ENCODE data around the gene PFKFB2. TPM values are rescaled to one million over a fixed set of nuclear protein-coding genes. Genes with fewer than 3 reads are reported as not detected.

The PFKFB2 gene
- total and polyA plus RNA-seq, 2 donors (not counting 3 experiments of a cell fraction or from before 2014, with no cell fraction given), result 0.70 to 2.0 TPM

- H3K4me1 ChIP-seq (ENCODE audit: control insufficient read depth, extremely low read depth, insufficient read depth, low read length), result no peaks in the 10 kb centered on the region
- no peaks in the 10 kb centered on the region for H3K36me3 ChIP-seq (ENCODE audit: control insufficient read depth in 2 of 2, extremely low read depth in 1 of 2, insufficient read depth in 2 of 2, low read length in 2 of 2)
- H3K79me2 ChIP-seq (ENCODE audit: control insufficient read depth, insufficient read depth, low read length), result no peaks in the 10 kb centered on the region
- DNase-seq (ENCODE audit: low read depth, low spot score) (no peak), FAIRE-seq (no peak)
- POLR2A ChIA-PET, result no interaction called here
- no peak overlapping the region for H3K4me2 ChIP-seq (ENCODE audit: insufficient read depth, low read length)
- no peak overlapping the region for H3K9ac ChIP-seq (replicated peaks; ENCODE audit: extremely low read depth, insufficient read depth, low read length)
- intact Hi-C loops (cut with micrococcal nuclease), result no loop called here
- no peaks in the 10 kb centered on the region for H3K9me1 ChIP-seq (replicated peaks; ENCODE audit: control insufficient read depth, extremely low read depth, insufficient read depth, low read length)
- dilution Hi-C loops (cut with MboI; ENCODE audit: extremely low pct_ligation_motif_present, low sequenced_read_pairs), result no loop called here
- no peak overlapping the region for H2AFZ ChIP-seq (ENCODE audit: low read depth, low read length)
- H3K9me3 ChIP-seq (replicated peaks; ENCODE audit: control insufficient read depth, insufficient read depth, low read length), result no peaks in the 10 kb centered on the region
- no peak overlapping the region for H3K27ac ChIP-seq (ENCODE audit: insufficient read depth, low read depth, low read length)
- CTCF ChIA-PET, result interaction anchor here (1.4 kb wide), 1 partner anchor 13 kb away, joined by 4 read pairs; no protein-coding TSS in a partner anchor
- peaks cover 0 to 6% of the 10 kb centered on the region in 2 experiments for H3K27me3 ChIP-seq (ENCODE audit: control insufficient read depth in 2 of 2, insufficient read depth in 2 of 2, low read length in 2 of 2)
- H4K20me1 ChIP-seq (replicated peaks; ENCODE audit: control insufficient read depth, extremely low read depth, insufficient read depth, low read length), result no peaks in the 10 kb centered on the region
- H3K4me3 ChIP-seq (replicated peaks in 1 of 3; ENCODE audit: insufficient read depth in 1 of 3, low read depth in 1 of 3, low read length in 3 of 3), result no peak overlapping the region
- TF ChIP-seq EZH2 (IDR thresholded peaks at IDR 0.05; ENCODE audit: borderline replicate concordance, low read depth, low read length, severe bottlenecking), result no peak
- TF ChIP-seq, protein P1, sequence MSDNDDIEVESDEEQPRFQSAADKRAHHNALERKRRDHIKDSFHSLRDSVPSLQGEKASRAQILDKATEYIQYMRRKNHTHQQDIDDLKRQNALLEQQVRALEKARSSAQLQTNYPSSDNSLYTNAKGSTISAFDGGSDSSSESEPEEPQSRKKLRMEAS (IDR thresholded peaks at IDR 0.05; ENCODE audit: insufficient read depth, insufficient read length), result no peak
- BruUV-seq (replicated peaks), result no TSS peak
Observed at GRCh38 chr1:207102659-207103058, 49.6 kb downstream of the PFKFB2 start.

- dilution Hi-C loops (cut with MboI; ENCODE audit: extremely low pct_ligation_motif_present, low sequenced_read_pairs), result no loop called here
- ChIA-PET POLR2A (no interaction called here), CTCF (no interaction called here)
- H3K4me1 ChIP-seq (ENCODE audit: control insufficient read depth, extremely low read depth, insufficient read depth, low read length), result no peaks in the 10 kb centered on the region
- DNase-seq (ENCODE audit: low read depth, low spot score) (no peak), FAIRE-seq (no peak)
- TF ChIP-seq FOS (IDR thresholded peaks at IDR 0.05; ENCODE audit: borderline replicate concordance, insufficient read depth, low read length), result no peak
- TF ChIP-seq, protein P2, sequence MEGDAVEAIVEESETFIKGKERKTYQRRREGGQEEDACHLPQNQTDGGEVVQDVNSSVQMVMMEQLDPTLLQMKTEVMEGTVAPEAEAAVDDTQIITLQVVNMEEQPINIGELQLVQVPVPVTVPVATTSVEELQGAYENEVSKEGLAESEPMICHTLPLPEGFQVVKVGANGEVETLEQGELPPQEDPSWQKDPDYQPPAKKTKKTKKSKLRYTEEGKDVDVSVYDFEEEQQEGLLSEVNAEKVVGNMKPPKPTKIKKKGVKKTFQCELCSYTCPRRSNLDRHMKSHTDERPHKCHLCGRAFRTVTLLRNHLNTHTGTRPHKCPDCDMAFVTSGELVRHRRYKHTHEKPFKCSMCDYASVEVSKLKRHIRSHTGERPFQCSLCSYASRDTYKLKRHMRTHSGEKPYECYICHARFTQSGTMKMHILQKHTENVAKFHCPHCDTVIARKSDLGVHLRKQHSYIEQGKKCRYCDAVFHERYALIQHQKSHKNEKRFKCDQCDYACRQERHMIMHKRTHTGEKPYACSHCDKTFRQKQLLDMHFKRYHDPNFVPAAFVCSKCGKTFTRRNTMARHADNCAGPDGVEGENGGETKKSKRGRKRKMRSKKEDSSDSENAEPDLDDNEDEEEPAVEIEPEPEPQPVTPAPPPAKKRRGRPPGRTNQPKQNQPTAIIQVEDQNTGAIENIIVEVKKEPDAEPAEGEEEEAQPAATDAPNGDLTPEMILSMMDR (IDR thresholded peaks at IDR 0.05; ENCODE audit: extremely low read depth in 1 of 2, insufficient read depth in 1 of 2, low read depth in 1 of 2, low read length in 2 of 2), result no peak
- TF ChIP-seq, protein P1 (IDR thresholded peaks at IDR 0.05; ENCODE audit: insufficient read depth, insufficient read length), result no peak
- no peak for TF ChIP-seq GATA2 (IDR thresholded peaks at IDR 0.05; ENCODE audit: insufficient read depth, insufficient read length, low read depth, low read length)
- TF ChIP-seq POLR2A (IDR thresholded peaks at IDR 0.05; ENCODE audit: low read depth, low read length), result no peak
- TF ChIP-seq MYC (IDR thresholded peaks at IDR 0.05; ENCODE audit: low read depth, low read length), result no peak
- no peak for TF ChIP-seq EZH2 (IDR thresholded peaks at IDR 0.05; ENCODE audit: borderline replicate concordance, low read depth, low read length, severe bottlenecking)
- TF ChIP-seq JUN (IDR thresholded peaks at IDR 0.05; ENCODE audit: borderline replicate concordance, insufficient read depth, insufficient read length, low read depth), result no peak
- no peak for TF ChIP-seq POLR2AphosphoS5 (IDR thresholded peaks at IDR 0.05; ENCODE audit: insufficient read depth, low read depth, low read length)
- H3K27ac ChIP-seq (ENCODE audit: insufficient read depth, low read depth, low read length), result no peak within 1 kb of the TSS
- H2AFZ ChIP-seq (ENCODE audit: low read depth, low read length), result no peak within 1 kb of the TSS
- peaks cover 0 to 6% of the 10 kb centered on the region in 2 experiments for H3K27me3 ChIP-seq (ENCODE audit: control insufficient read depth in 2 of 2, insufficient read depth in 2 of 2, low read length in 2 of 2)
- H3K9me3 ChIP-seq (replicated peaks; ENCODE audit: control insufficient read depth, insufficient read depth, low read length), result no peaks in the 10 kb centered on the region
- H3K36me3 ChIP-seq (ENCODE audit: control insufficient read depth in 2 of 2, extremely low read depth in 1 of 2, insufficient read depth in 2 of 2, low read length in 2 of 2), result no peaks in the 10 kb centered on the region
- intact Hi-C loops (cut with micrococcal nuclease), result no loop called here
- H3K4me2 ChIP-seq (ENCODE audit: insufficient read depth, low read length), result no peak within 1 kb of the TSS
- H3K9ac ChIP-seq (replicated peaks; ENCODE audit: extremely low read depth, insufficient read depth, low read length), result no peak within 1 kb of the TSS
- no TSS peak for BruUV-seq (replicated peaks)
- no peaks in the 10 kb centered on the region for H3K79me2 ChIP-seq (ENCODE audit: control insufficient read depth, insufficient read depth, low read length)
- no peak within 1 kb of the TSS for H3K4me3 ChIP-seq (replicated peaks in 1 of 3; ENCODE audit: insufficient read depth in 1 of 3, low read depth in 1 of 3, low read length in 3 of 3)
- no peaks in the 10 kb centered on the region for H3K9me1 ChIP-seq (replicated peaks; ENCODE audit: control insufficient read depth, extremely low read depth, insufficient read depth, low read length)
- no peaks in the 10 kb centered on the region for H4K20me1 ChIP-seq (replicated peaks; ENCODE audit: control insufficient read depth, extremely low read depth, insufficient read depth, low read length)
Observed at GRCh38 chr1:207103892-207104373, 50.9 kb downstream of the PFKFB2 start, which contains the start of gene C4BPA. Gene C4BPA, plus strand, starts transcription at chr1:207104233. Its CDS starts 8,793 bp downstream, at chr1:207113026.
